Measurements from ENCODE around the gene SV2A.
A peak's percentile ranks its signal among the peaks of the same experiment; 100 is the strongest.
"Not testable (repeated sequence)": the region's sequence is repeated elsewhere in the genome, so short reads cannot be mapped to it uniquely, and the experiment has no call there.

Gene SV2A

GRCh38 chr1:149928401-149928724, 10.7 kb upstream of the SV2A start:
- DNase-seq = no peak

GRCh38 chr1:149927563-149928400, 10.1 kb upstream of the SV2A start, which contains the start of gene SF3B4:
TSS of gene SF3B4 (minus strand) at chr1:149927803. CDS start at chr1:149927759, 44 bp downstream.
- DNase-seq = peak; percentile 96

GRCh38 chr1:149927056-149927562, 9.5 kb upstream of the SV2A start:
- DNase-seq = no peak

- no peak for DNase-seq
Observed at GRCh38 chr1:149926296-149926695, 8.7 kb upstream of the SV2A start.

- DNase-seq = no peak
Observed at GRCh38 chr1:149925751-149926150, 8.1 kb upstream of the SV2A start.

- no peak for DNase-seq
Observed at GRCh38 chr1:149925345-149925744, 7.7 kb upstream of the SV2A start.

GRCh38 chr1:149923626-149924025, 6.0 kb upstream of the SV2A start:
- no peak for DNase-seq

- no peak for DNase-seq
Observed at GRCh38 chr1:149916898-149917252, 769 bp downstream of the SV2A start.

- DNase-seq = no peak
Observed at GRCh38 chr1:149916193-149916897, 1.3 kb downstream of the SV2A start.

GRCh38 chr1:149915429-149916192, 2.0 kb downstream of the SV2A start:
- DNase-seq = no peak

- no peak for DNase-seq
Observed at GRCh38 chr1:149914545-149914944, 3.1 kb downstream of the SV2A start.

GRCh38 chr1:149906570-149907075, 11.0 kb downstream of the SV2A start:
- no peak for DNase-seq

- DNase-seq = no peak
Observed at GRCh38 chr1:149903836-149904491, 13.7 kb downstream of the SV2A start.

- peak; percentile 90 for DNase-seq
Observed at GRCh38 chr1:149899460-149900284, 18.0 kb downstream of the SV2A start, which contains the start of gene BOLA1. TSS of gene BOLA1 (plus strand) at chr1:149899568. CDS start at chr1:149900060, 492 bp downstream.

GRCh38 chr1:149896575-149896974, 21.1 kb downstream of the SV2A start:
- DNase-seq = no peak

GRCh38 chr1:149888999-149889289, 28.7 kb downstream of the SV2A start:
- no peak for DNase-seq

GRCh38 chr1:149888247-149888998, 29.2 kb downstream of the SV2A start:
- peak; percentile 94 for DNase-seq

- DNase-seq = peak; percentile 96
Observed at GRCh38 chr1:149887456-149888246, 30.0 kb downstream of the SV2A start.

- DNase-seq = not testable (repeated sequence)
Observed at GRCh38 chr1:149887196-149887455, 30.5 kb downstream of the SV2A start.

Data from activated CD4-positive, alpha-beta T cell treated with anti-CD3 and anti-CD28 coated beads, Interleukin-2, amount 50 U/mL, for 16 hours (primary cell).